HCT116 (cell line): ENCODE measurements around the gene PIP5KL1. TPM values are rescaled to one million over a fixed set of nuclear protein-coding genes. Genes with fewer than 3 reads are reported as not detected.
A peak's percentile ranks its signal among the peaks of the same experiment; 100 is the strongest.

Experiments used
- ATAC-seq: fragments of 200-7000 bp; cut with Tn5 transposase; 2 replicates; pipeline ENCODE4 v1.9.1; 2020; ENCODE audit warnings: mild to moderate bottlenecking, moderate library complexity
- BruUV-seq: library from RNA; stranded (reverse); fragments of 400-500 nt; replicated peaks from 2 replicates; lab custom pipeline; 2021; lab: Mats Ljungman, UMichigan
- CTCF ChIA-PET: fragments of 300-600 bp; sonication (Branson Sonifier 250); formaldehyde crosslinking; loops from one replicate; lab custom pipeline; 2021; ENCODE audit warnings: antibody characterized with exemption; lab: Charles Lee
- POLR2A ChIA-PET: fragments of 300-600, 350-600 bp; sonication (Branson Sonifier 250); formaldehyde crosslinking; loops from one replicate; lab custom pipeline; 2021; ENCODE audit warnings: antibody characterized with exemption; lab: Charles Lee
- RAD21 ChIA-PET, 2 experiments: fragments of 300-600 bp; sonication (Branson Sonifier 250); formaldehyde crosslinking; loops; one replicate each; lab custom pipeline; 2023; ENCODE audit warnings: low total read pairs in 2 of 2; ENCODE audit not compliant: uncharacterized antibody in 2 of 2, unreplicated experiment in 2 of 2, low non-redundant PET in 1 of 2; lab: Charles Lee
- DNase-seq: peaks from one replicate; pipeline ENCODE4 v3.0.0-alpha.2; 2010; ENCODE audit warnings: low read depth, low spot score
- H2AFZ ChIP-seq: fragments of 200-600 bp; shearing (Covaris generic), sonication (generic); 2 replicates; pipeline ENCODE4 v1.6.1; 2017; ENCODE audit warnings: low read depth, mixed run types, mixed read lengths, antibody characterized with exemption, low read length; ENCODE audit not compliant: poor library complexity, severe bottlenecking
- H3K27ac ChIP-seq: 2 replicates; pipeline ENCODE4 v1.5.1; 2012; ENCODE audit warnings: low read depth, low read length
- H3K27me3 ChIP-seq: fragments of 200-600 bp; sonication (generic); 2 replicates; pipeline ENCODE4 v1.6.1; 2016; ENCODE audit warnings: mixed run types, low read length, mixed read lengths; ENCODE audit not compliant: insufficient read depth
- H3K36me3 ChIP-seq, 2 experiments: fragments of 200-500 bp in 1 of 2; fragments of 200-600 bp in 1 of 2; sonication (Bioruptor generic) in 1 of 2; sonication (generic) in 1 of 2; 2 replicates each; pipeline versions ENCODE4 v1.5.1 to v1.6.1; 2014 to 2016; ENCODE audit warnings: low read length in 2 of 2, inconsistent platforms in 1 of 2, mixed read lengths in 1 of 2, mixed run types in 1 of 2; ENCODE audit not compliant: insufficient read depth in 2 of 2, control insufficient read depth in 1 of 2
- H3K4me1 ChIP-seq, 2 experiments: fragments of 200-600 bp in 1 of 2; sonication (generic) in 1 of 2; 2 replicates each; pipeline versions ENCODE4 v1.5.1 to v1.6.1; 2012 to 2017; ENCODE audit warnings: low read length in 2 of 2, inconsistent platforms in 1 of 2, mild to moderate bottlenecking in 1 of 2, mixed read lengths in 1 of 2, mixed run types in 1 of 2, moderate library complexity in 1 of 2; ENCODE audit not compliant: insufficient read depth in 2 of 2, control insufficient read depth in 1 of 2
- H3K4me2 ChIP-seq: fragments of 200-600 bp; sonication (generic); 2 replicates; pipeline ENCODE4 v1.6.1; 2017; ENCODE audit warnings: mixed run types, low read length, mixed read lengths
- H3K4me3 ChIP-seq, 2 experiments: fragments of 200-600 bp in 1 of 2; sonication (generic) in 1 of 2; replicated peaks in 1 of 2; 2 replicates each; pipeline ENCODE4 v1.5.1; 2011 to 2016; ENCODE audit warnings: low read length in 2 of 2, control low read depth in 1 of 2, low read depth in 1 of 2, mild to moderate bottlenecking in 1 of 2, mixed read lengths in 1 of 2, mixed run types in 1 of 2
- H3K79me2 ChIP-seq: fragments of 200-600 bp; sonication (generic); 2 replicates; pipeline ENCODE4 v1.6.1; 2017; ENCODE audit warnings: mild to moderate bottlenecking, mixed run types, low read length, moderate library complexity, mixed read lengths; ENCODE audit not compliant: insufficient read depth
- H3K9ac ChIP-seq: fragments of 200-600 bp; sonication (generic); 2 replicates; pipeline ENCODE4 v1.6.1; 2016; ENCODE audit warnings: low read length, mixed read lengths
- H3K9me2 ChIP-seq: fragments of 200-600 bp; sonication (generic), shearing (Covaris generic); 2 replicates; pipeline ENCODE4 v1.6.1; 2017; ENCODE audit warnings: mixed run types, mild to moderate bottlenecking, moderate library complexity; ENCODE audit not compliant: insufficient read depth
- H3K9me3 ChIP-seq, 2 experiments: fragments of 200-500 bp in 1 of 2; fragments of 200-600 bp in 1 of 2; sonication (Bioruptor generic) in 1 of 2; sonication (generic) in 1 of 2; 2 replicates each; pipeline ENCODE4 v1.6.1; 2014 to 2017; ENCODE audit warnings: low read length in 2 of 2, mixed read lengths in 2 of 2, inconsistent platforms in 1 of 2, low read depth in 1 of 2, mild to moderate bottlenecking in 1 of 2, mixed run types in 1 of 2, moderate library complexity in 1 of 2; ENCODE audit not compliant: control insufficient read depth in 1 of 2, insufficient read depth in 1 of 2
- H4K20me1 ChIP-seq: fragments of 200-600 bp; sonication (generic), shearing (Covaris generic); 2 replicates; pipeline ENCODE4 v1.6.1; 2017; ENCODE audit warnings: mixed run types, mild to moderate bottlenecking, moderate library complexity; ENCODE audit not compliant: insufficient read depth
- CTCF ChIP-seq, 3 experiments: fragments of 200-600 bp in 1 of 3; sonication (generic) in 1 of 3; IDR thresholded peaks in 2 of 3; conservative IDR thresholded peaks in 1 of 3; 2 replicates each; pipeline ENCODE4 v1.5.1; 2012 to 2017; ENCODE audit warnings: low read depth in 2 of 3, low read length in 2 of 3, antibody characterized with exemption in 1 of 3, borderline replicate concordance in 1 of 3, control low read depth in 1 of 3, mild to moderate bottlenecking in 1 of 3, mixed read lengths in 1 of 3, mixed run types in 1 of 3, moderate library complexity in 1 of 3; ENCODE audit not compliant: insufficient read depth in 1 of 3
- EGR1 ChIP-seq: IDR thresholded peaks from 2 replicates; pipeline ENCODE4 v1.6.1; 2012; ENCODE audit warnings: low read depth
- JUND ChIP-seq: IDR thresholded peaks from 2 replicates; pipeline ENCODE4 v1.6.1; 2012
- POLR2AphosphoS5 ChIP-seq: IDR thresholded peaks from 2 replicates; pipeline ENCODE4 v1.6.1; 2011; ENCODE audit warnings: mild to moderate bottlenecking, low read depth, low read length, moderate library complexity
- SIN3A ChIP-seq: IDR thresholded peaks from 2 replicates; pipeline ENCODE4 v1.6.1; 2012; ENCODE audit warnings: low read depth
- intact Hi-C: fragments of 100-400 bp; cut with micrococcal nuclease; formaldehyde crosslinking; loops from 2 replicates; pipeline ENCODE4 v1.10.0; 2022
- total RNA-seq: library from RNA; stranded (reverse); gene quantifications from one replicate; pipeline ENCODE4 v1.2.1, GENCODE V29; 2021; ENCODE audit not compliant: unreplicated experiment

PIP5KL1 gene
- total RNA-seq, 1 experiment from 2014 or later = 37.6 TPM

GRCh38 chr9:127928676-127929624 is 1.6 kb downstream of the PIP5KL1 start:
- CTCF ChIA-PET = interaction anchor here (0.6 to 2.6 kb wide), 2 partner anchors 14 to 125 kb away, joined by 3 to 14 read pairs; no protein-coding TSS in a partner anchor
- TF ChIP-seq JUND (no peak), SIN3A (no peak), POLR2AphosphoS5 (peak; percentile 60), EGR1 (no peak), CTCF (IDR thresholded peaks at IDR 0.05 in 2 of 3, conservative IDR thresholded peaks at IDR 0.05 in 1 of 3; ENCODE audit: borderline replicate concordance in 1 of 3, insufficient read depth in 1 of 3, low read depth in 2 of 3, low read length in 2 of 3) (no peak)
- TF ChIP-seq, all 23 proteins: peak for 1
- Histone ChIP-seq H2AFZ (no peak overlapping the region), H3K36me3 (no peaks in the 10 kb centered on the region), H3K27ac (peak overlapping the region; percentile 84), H3K4me3 (peak overlapping the region; percentile 55 to 79), H3K9me2 (no peaks in the 10 kb centered on the region), H4K20me1 (no peaks in the 10 kb centered on the region), H3K9ac (peak overlapping the region; percentile 73), H3K4me2 (peak overlapping the region; percentile 95), H3K79me2 (0 out of 2 replicates have a peak, but pooled peaks cover under 1% of the 10 kb centered on the region), H3K4me1 (peaks cover 50 to 83% of the 10 kb centered on the region in 2 experiments), H3K27me3 (no peaks in the 10 kb centered on the region), H3K9me3 (no peaks in the 10 kb centered on the region)
- DNase-seq (no peak), ATAC-seq (no peak)
- ChIA-PET RAD21 (interaction anchor here (0.6 to 1.1 kb wide), 2 partner anchors 10 to 122 kb away, joined by 3 read pairs; no protein-coding TSS in a partner anchor), POLR2A (interaction anchor here (1.1 kb wide), 1 partner anchor 9 kb away, joined by 5 read pairs; no protein-coding TSS in a partner anchor)
- TSS peak; percentile 47 for BruUV-seq
- intact Hi-C loops = loop anchor here (5.0 kb wide), 1 partner anchor 108 kb away; no protein-coding TSS in a partner anchor
